HepG2 (cell line): ENCODE measurements around the gene OSCP1.

Experiments
- JUND ChIP-seq: sonication (generic); formaldehyde crosslinking; IDR thresholded peaks from 2 replicates; pipeline ENCODE4 v1.8.0; 2022; ENCODE audit warnings: mild to moderate bottlenecking, missing genetic modification reagents
- NONO ChIP-seq, 2 experiments: fragments of 450-650 bp in 1 of 2; sonication (generic) in 1 of 2; formaldehyde crosslinking in 1 of 2; IDR thresholded peaks in 1 of 2; conservative IDR thresholded peaks in 1 of 2; 2 replicates each; pipeline versions ENCODE4 v1.6.1 to v1.8.0; 2017 to 2022; ENCODE audit warnings: mild to moderate bottlenecking in 1 of 2, missing genetic modification reagents in 1 of 2, moderate library complexity in 1 of 2
- RXRA ChIP-seq: sonication (generic); formaldehyde crosslinking; IDR thresholded peaks from 2 replicates; pipeline ENCODE4 v1.5.1; 2020; ENCODE audit warnings: missing genetic modification reagents
- SPEN ChIP-seq: sonication (generic); formaldehyde crosslinking; IDR thresholded peaks from 2 replicates; pipeline ENCODE4 v1.5.1; 2020; ENCODE audit warnings: low read depth, mild to moderate bottlenecking, missing genetic modification reagents
- TEAD3 ChIP-seq: optimal IDR thresholded peaks from 2 replicates; pipeline ENCODE3; 2016; ENCODE audit warnings: borderline replicate concordance
- WIZ ChIP-seq: sonication (generic); formaldehyde crosslinking; IDR thresholded peaks from 2 replicates; pipeline ENCODE4 v1.5.1; 2020; ENCODE audit warnings: mild to moderate bottlenecking, missing genetic modification reagents
- TF ChIP-seq, protein P1 (sequence below): sonication (generic); formaldehyde crosslinking; IDR thresholded peaks from 2 replicates; pipeline ENCODE4 v1.5.0; 2020; ENCODE audit warnings: mild to moderate bottlenecking, missing genetic modification reagents, moderate library complexity

DNA sequence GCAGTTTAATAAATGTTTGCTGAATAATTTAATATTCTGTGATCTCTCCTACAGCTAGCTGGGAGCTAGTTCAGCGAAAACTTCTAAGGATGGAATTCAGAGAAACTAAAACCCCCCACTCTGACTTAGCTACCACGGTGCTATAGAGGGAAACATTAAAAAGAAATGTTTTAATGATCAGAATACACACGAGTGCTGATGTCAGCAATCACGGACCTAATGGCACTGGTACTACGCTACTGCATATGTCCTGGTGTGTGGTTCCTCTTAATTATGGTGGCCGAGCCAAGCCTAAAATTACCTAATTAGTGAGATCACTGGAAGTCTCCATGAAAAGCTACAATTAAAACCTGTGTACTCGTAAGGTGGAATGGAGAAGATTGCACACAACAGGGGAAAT lies 28.6 kb downstream of the OSCP1 start:
- TF ChIP-seq SPEN (CRISPR knock-in tag) (no peak), NONO (IDR thresholded peaks at IDR 0.05) (no peak), NONO (CRISPR knock-in tag; conservative IDR thresholded peaks at IDR 0.05) (no peak), RXRA (CRISPR knock-in tag) (no peak), JUND (CRISPR knock-in tag) (no peak), TEAD3 (CRISPR knock-in tag) (no peak), WIZ (CRISPR knock-in tag) (no peak)
- TF ChIP-seq, protein P1, sequence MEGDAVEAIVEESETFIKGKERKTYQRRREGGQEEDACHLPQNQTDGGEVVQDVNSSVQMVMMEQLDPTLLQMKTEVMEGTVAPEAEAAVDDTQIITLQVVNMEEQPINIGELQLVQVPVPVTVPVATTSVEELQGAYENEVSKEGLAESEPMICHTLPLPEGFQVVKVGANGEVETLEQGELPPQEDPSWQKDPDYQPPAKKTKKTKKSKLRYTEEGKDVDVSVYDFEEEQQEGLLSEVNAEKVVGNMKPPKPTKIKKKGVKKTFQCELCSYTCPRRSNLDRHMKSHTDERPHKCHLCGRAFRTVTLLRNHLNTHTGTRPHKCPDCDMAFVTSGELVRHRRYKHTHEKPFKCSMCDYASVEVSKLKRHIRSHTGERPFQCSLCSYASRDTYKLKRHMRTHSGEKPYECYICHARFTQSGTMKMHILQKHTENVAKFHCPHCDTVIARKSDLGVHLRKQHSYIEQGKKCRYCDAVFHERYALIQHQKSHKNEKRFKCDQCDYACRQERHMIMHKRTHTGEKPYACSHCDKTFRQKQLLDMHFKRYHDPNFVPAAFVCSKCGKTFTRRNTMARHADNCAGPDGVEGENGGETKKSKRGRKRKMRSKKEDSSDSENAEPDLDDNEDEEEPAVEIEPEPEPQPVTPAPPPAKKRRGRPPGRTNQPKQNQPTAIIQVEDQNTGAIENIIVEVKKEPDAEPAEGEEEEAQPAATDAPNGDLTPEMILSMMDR (CRISPR knock-in tag) = no peak
